NCI-H2227 (cell line): ENCODE results near the gene LRCOL1.

Experiments
- DNase-seq: peaks from one replicate; lab custom pipeline; 2025; ENCODE audit not compliant: unreplicated experiment; lab: John Stamatoyannopoulos, UW

LRCOL1 gene

GRCh38 chr12:132610051-132610759 lies at the start of gene LRCOL1:
TSS of gene LRCOL1 (minus strand) at chr12:132610582. CDS start at chr12:132606251, 4,331 bp downstream.
- DNase-seq: peak; percentile 24

GRCh38 chr12:132660052-132660451 lies 49.7 kb upstream of the LRCOL1 start:
- DNase-seq: no peak

GRCh38 chr12:132659146-132659545 lies 48.8 kb upstream of the LRCOL1 start:
- no peak for DNase-seq

- DNase-seq: no peak
Observed at GRCh38 chr12:132658149-132658894, 47.9 kb upstream of the LRCOL1 start.

- no peak for DNase-seq
Observed at GRCh38 chr12:132657004-132657727, 46.8 kb upstream of the LRCOL1 start.

GRCh38 chr12:132653567-132654290 lies 43.3 kb upstream of the LRCOL1 start:
- DNase-seq: no peak

GRCh38 chr12:132651444-132652100 lies 41.2 kb upstream of the LRCOL1 start:
- DNase-seq: no peak

GRCh38 chr12:132649226-132649945 lies 39.0 kb upstream of the LRCOL1 start:
- no peak for DNase-seq

- DNase-seq: no peak
Observed at GRCh38 chr12:132648616-132649225, 38.3 kb upstream of the LRCOL1 start.

- DNase-seq: no peak
Observed at GRCh38 chr12:132647858-132648257, 37.5 kb upstream of the LRCOL1 start.

- DNase-seq: no peak
Observed at GRCh38 chr12:132646850-132647249, 36.5 kb upstream of the LRCOL1 start.

- DNase-seq: no peak
Observed at GRCh38 chr12:132642846-132643835, 32.8 kb upstream of the LRCOL1 start.

GRCh38 chr12:132641811-132642650 lies 31.6 kb upstream of the LRCOL1 start:
- DNase-seq: no peak

- no peak for DNase-seq
Observed at GRCh38 chr12:132640936-132641335, 30.6 kb upstream of the LRCOL1 start.

GRCh38 chr12:132639956-132640520 lies 29.7 kb upstream of the LRCOL1 start:
- no peak for DNase-seq

GRCh38 chr12:132638541-132639408 lies 28.4 kb upstream of the LRCOL1 start:
- peak; percentile 83 for DNase-seq
